SK-N-SH (cell line): ENCODE results near the gene ARRDC2. TPM values are rescaled to one million over a fixed set of nuclear protein-coding genes. Genes with fewer than 3 reads are reported as not detected.
"Not testable (repeated sequence)": the region's sequence is repeated elsewhere in the genome, so short reads cannot be mapped to it uniquely, and the experiment has no call there.

ENCODE experiments used
- CTCF ChIA-PET: fragments of 300-600, 350-600 bp; formaldehyde crosslinking; extraction: SDS; loops from one replicate; lab custom pipeline; 2021; lab: Yijun Ruan, JAX
- POLR2A ChIA-PET: fragments of 350-600 bp; sonication (Branson Sonifier 250); formaldehyde crosslinking; extraction: SDS; loops from one replicate; lab custom pipeline; 2020; ENCODE audit warnings: antibody characterized with exemption, inconsistent platforms; lab: Yijun Ruan, JAX
- DNase-seq: peaks from one replicate; pipeline ENCODE4 v3.0.0; 2012
- H2AFZ ChIP-seq: fragments of 200-600 bp; sonication (generic); 2 replicates; pipeline ENCODE4 v1.8.1; 2016; ENCODE audit warnings: antibody characterized with exemption, mild to moderate bottlenecking, low read depth
- H3F3A ChIP-seq: fragments of 200-600 bp; sonication (generic); replicated peaks from 2 replicates; pipeline ENCODE3; 2016; ENCODE audit warnings: antibody characterized with exemption, mild to moderate bottlenecking; ENCODE audit not compliant: insufficient read depth
- H3K27ac ChIP-seq, 2 experiments: fragments of 200-500 bp in 1 of 2; fragments of 200-600 bp in 1 of 2; sonication (Bioruptor generic) in 1 of 2; sonication (generic), shearing (Covaris generic) in 1 of 2; 2 replicates each; pipeline versions ENCODE4 v1.5.1 to v1.6.1; 2014 to 2016; ENCODE audit warnings: low read depth in 2 of 2, inconsistent platforms in 1 of 2, low read length in 1 of 2, mild to moderate bottlenecking in 1 of 2, mixed read lengths in 1 of 2
- H3K27me3 ChIP-seq: fragments of 200-600 bp; sonication (generic), shearing (Covaris generic); 2 replicates; pipeline ENCODE4 v1.6.1; 2016; ENCODE audit warnings: mixed run types; ENCODE audit not compliant: insufficient read depth
- H3K36me3 ChIP-seq, 2 experiments: fragments of 200-500 bp in 1 of 2; fragments of 200-600 bp in 1 of 2; sonication (Bioruptor generic) in 1 of 2; sonication (generic) in 1 of 2; replicated peaks in 1 of 2; 2 replicates each; pipeline versions ENCODE3 to v1.5.1; 2014 to 2016; ENCODE audit warnings: low read length in 1 of 2, mild to moderate bottlenecking in 1 of 2; ENCODE audit not compliant: insufficient read depth in 2 of 2, control insufficient read depth in 1 of 2
- H3K4me1 ChIP-seq, 2 experiments: fragments of 200-500 bp in 1 of 2; fragments of 200-600 bp in 1 of 2; sonication (Bioruptor generic) in 1 of 2; sonication (generic), shearing (Covaris generic) in 1 of 2; 2 replicates each; pipeline versions ENCODE4 v1.5.1 to v1.6.1; 2014 to 2016; ENCODE audit warnings: low read depth in 1 of 2, low read length in 1 of 2, mixed run types in 1 of 2; ENCODE audit not compliant: insufficient read depth in 2 of 2, control insufficient read depth in 1 of 2
- H3K4me2 ChIP-seq: fragments of 200-600 bp; sonication (generic), shearing (Covaris generic); 2 replicates; pipeline ENCODE4 v1.6.1; 2017; ENCODE audit warnings: mixed run types
- H3K4me3 ChIP-seq, 2 experiments: fragments of 200-500 bp in 1 of 2; fragments of 200-600 bp in 1 of 2; sonication (Bioruptor generic) in 1 of 2; sonication (generic), shearing (Covaris generic) in 1 of 2; 2 replicates each; pipeline versions ENCODE4 v1.5.1 to v1.8.1; 2014 to 2016; ENCODE audit warnings: low read depth in 2 of 2, inconsistent platforms in 1 of 2, low read length in 1 of 2, mild to moderate bottlenecking in 1 of 2, mixed read lengths in 1 of 2, moderate library complexity in 1 of 2
- H3K79me2 ChIP-seq: fragments of 200-600 bp; sonication (generic); 2 replicates; pipeline ENCODE4 v1.8.1; 2017; ENCODE audit warnings: mild to moderate bottlenecking; ENCODE audit not compliant: insufficient read depth
- H3K9ac ChIP-seq: fragments of 200-600 bp; sonication (generic); 2 replicates; pipeline ENCODE4 v1.6.1; 2017; ENCODE audit warnings: mixed run types
- H3K9me2 ChIP-seq: fragments of 200-600 bp; sonication (generic); 2 replicates; pipeline ENCODE4 v1.6.1; 2017; ENCODE audit warnings: mixed run types
- H3K9me3 ChIP-seq: fragments of 200-600 bp; sonication (generic); 2 replicates; pipeline ENCODE4 v1.6.1; 2017; ENCODE audit warnings: mixed run types, mild to moderate bottlenecking, moderate library complexity
- H4K20me1 ChIP-seq: fragments of 200-600 bp; sonication (generic); 2 replicates; pipeline ENCODE4 v1.6.1; 2017; ENCODE audit warnings: mild to moderate bottlenecking, mixed run types; ENCODE audit not compliant: insufficient read depth
- MEF2A ChIP-seq: IDR thresholded peaks from 2 replicates; pipeline ENCODE4 v1.4.0; 2012; ENCODE audit warnings: low read depth, borderline replicate concordance
- YY1 ChIP-seq: IDR thresholded peaks from 2 replicates; pipeline ENCODE4 v1.4.0; 2012; ENCODE audit warnings: low read depth, mild to moderate bottlenecking
- WGBS: methylation state at CpG from one replicate; pipeline ENCODE4 v1.1.6; 2017; ENCODE audit warnings: low lambda C conversion rate; 5-methylcytosine and 5-hydroxymethylcytosine counted together
- polyA plus RNA-seq, 3 experiments: library from polyadenylated mRNA; depleted of rRNA; stranded (reverse); fragments of >200 nt; gene quantifications; 2 replicates each; pipeline ENCODE4 v1.2.3, GENCODE V29; 2012
- TF ChIP-seq, protein P1 (sequence below): IDR thresholded peaks from 2 replicates; pipeline ENCODE4 v1.4.0; 2012; ENCODE audit warnings: low read depth, borderline replicate concordance
- TF ChIP-seq, protein P2 (sequence below): fragments of 150-350 bp; IDR thresholded peaks from 2 replicates; pipeline ENCODE4 v1.6.1; 2016; ENCODE audit warnings: mild to moderate bottlenecking, low read depth, low read length

The ARRDC2 gene
- polyA plus RNA-seq, 1 of the 3 experiments (the other 2 are of a cell fraction), result 5.5 TPM

DNA sequence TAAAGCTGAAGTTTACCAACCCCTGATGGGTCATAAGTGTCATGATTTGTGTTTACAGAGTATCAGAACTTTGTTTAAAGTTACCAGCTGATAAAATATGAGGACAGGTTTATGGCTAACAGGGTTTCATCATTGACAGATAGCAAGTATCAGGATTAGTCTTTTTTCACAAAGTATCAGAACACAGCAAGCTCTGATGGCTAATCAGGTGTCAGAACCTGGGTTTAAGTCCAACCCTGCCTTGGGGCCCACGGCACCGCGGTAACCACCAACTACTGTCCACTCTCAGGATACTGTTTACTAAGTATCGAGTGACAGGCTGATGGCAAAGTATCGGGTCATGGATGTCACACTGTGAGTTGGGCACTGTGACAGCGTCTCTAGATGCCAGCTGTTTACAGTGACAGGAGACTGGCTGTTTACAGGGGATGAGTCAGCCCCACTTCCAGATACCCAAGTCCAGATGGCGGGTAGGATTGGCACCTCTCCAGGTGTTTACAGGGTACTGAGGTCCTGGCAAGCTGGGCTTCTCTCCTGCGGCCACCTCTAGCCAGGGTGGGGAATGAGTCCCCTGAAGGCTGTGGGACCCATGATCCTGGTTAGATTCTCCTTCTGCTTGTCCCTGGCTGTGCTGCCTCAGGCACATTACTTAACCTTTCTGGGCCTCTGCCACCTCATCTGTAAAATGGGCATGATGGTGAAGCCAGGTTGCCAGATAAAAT lies 21.8 kb downstream of the ARRDC2 start (continued):
- TF ChIP-seq, protein P1, sequence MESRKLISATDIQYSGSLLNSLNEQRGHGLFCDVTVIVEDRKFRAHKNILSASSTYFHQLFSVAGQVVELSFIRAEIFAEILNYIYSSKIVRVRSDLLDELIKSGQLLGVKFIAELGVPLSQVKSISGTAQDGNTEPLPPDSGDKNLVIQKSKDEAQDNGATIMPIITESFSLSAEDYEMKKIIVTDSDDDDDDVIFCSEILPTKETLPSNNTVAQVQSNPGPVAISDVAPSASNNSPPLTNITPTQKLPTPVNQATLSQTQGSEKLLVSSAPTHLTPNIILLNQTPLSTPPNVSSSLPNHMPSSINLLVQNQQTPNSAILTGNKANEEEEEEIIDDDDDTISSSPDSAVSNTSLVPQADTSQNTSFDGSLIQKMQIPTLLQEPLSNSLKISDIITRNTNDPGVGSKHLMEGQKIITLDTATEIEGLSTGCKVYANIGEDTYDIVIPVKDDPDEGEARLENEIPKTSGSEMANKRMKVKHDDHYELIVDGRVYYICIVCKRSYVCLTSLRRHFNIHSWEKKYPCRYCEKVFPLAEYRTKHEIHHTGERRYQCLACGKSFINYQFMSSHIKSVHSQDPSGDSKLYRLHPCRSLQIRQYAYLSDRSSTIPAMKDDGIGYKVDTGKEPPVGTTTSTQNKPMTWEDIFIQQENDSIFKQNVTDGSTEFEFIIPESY, result no peak
- TF ChIP-seq, protein P2, sequence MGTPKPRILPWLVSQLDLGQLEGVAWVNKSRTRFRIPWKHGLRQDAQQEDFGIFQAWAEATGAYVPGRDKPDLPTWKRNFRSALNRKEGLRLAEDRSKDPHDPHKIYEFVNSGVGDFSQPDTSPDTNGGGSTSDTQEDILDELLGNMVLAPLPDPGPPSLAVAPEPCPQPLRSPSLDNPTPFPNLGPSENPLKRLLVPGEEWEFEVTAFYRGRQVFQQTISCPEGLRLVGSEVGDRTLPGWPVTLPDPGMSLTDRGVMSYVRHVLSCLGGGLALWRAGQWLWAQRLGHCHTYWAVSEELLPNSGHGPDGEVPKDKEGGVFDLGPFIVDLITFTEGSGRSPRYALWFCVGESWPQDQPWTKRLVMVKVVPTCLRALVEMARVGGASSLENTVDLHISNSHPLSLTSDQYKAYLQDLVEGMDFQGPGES, result no peak

DNA sequence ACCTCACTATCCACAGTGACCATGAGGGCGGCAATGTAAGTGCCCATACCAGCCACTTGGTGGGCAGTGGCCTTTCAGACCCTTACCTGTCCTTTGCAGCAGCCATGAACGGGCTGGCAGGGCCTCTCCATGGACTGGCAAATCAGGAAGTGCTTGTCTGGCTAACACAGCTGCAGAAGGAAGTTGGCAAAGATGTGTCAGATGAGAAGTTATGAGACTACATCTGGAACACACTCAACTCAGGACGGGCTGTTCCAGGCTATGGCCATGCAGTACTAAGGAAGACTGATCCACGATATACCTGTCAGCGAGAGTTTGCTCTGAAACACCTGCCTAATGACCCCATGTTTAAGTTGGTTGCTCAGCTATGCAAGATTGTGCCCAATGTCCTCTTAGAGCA lies 23.4 kb downstream of the ARRDC2 start:
- H3K36me3 ChIP-seq, H3F3A ChIP-seq, H3K9ac ChIP-seq, H2AFZ ChIP-seq, H4K20me1 ChIP-seq, DNase-seq, H3K9me2 ChIP-seq, H3K27ac ChIP-seq, H3K4me2 ChIP-seq, H3K4me3 ChIP-seq, H3K27me3 ChIP-seq, H3K9me3 ChIP-seq, POLR2A ChIA-PET, H3K79me2 ChIP-seq, H3K4me1 ChIP-seq: not testable (repeated sequence)
- 95% methylated on average over 4 of the region's 5 CpGs for WGBS
- CTCF ChIA-PET, result interaction anchor here (0.6 to 1.3 kb wide), 3 partner anchors 21 to 25 kb away, joined by 3 read pairs; no protein-coding TSS in a partner anchor

DNA sequence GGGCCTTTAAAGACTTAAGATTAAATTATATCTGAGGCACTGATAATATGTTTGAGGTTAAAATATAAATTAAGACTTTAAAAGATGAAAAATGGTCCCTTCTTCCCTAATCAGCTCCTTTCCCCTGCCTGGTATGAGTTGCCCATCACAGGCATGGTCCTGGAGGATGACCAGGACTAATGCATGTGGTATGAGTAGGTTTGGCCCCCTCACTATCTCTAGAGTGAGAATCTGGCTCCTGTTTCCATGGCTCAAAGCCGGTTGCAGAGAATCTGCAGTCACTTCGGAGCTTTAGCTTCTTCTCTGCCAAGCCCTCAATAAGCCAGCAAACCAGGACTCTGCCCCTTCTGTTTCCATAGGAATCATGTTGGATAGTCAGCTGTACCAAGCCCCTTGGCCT lies 24.1 kb downstream of the ARRDC2 start:
- H3K79me2 ChIP-seq, result not testable (repeated sequence)
- CTCF ChIA-PET, result interaction anchor here (0.6 to 1.3 kb wide), 2 partner anchors 21 to 25 kb away, joined by 3 read pairs; no protein-coding TSS in a partner anchor

DNA sequence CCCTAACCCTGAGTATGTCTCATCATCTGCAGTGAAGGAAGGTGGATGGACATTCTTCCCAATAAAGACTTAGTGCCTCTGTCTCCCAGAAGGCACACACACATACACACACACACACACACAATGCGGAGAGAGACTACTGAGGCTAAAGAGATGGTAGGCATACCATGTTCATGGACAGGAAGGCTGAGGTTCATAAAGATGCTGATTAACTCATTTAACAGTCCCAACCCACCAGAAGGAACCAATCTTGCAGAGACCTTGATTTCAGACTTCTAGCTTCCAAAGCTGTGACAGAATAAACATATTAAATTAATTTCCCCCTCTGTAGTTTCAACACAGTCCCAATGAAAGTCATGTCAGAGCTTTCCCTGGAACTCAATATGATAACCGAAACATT lies 33.1 kb downstream of the ARRDC2 start:
- Histone ChIP-seq H3K9me2 (no peaks in the 10 kb centered on the region), H2AFZ (no peak overlapping the region), H4K20me1 (no peaks in the 10 kb centered on the region), H3K4me2 (no peak overlapping the region), H3K27me3 (peaks cover 8% of the 10 kb centered on the region; the same call in 1 of the 2 replicates), H3K9me3 (no peaks in the 10 kb centered on the region), H3K9ac (no peak overlapping the region), H3K79me2 (no peaks in the 10 kb centered on the region), H3K4me3 (no peak overlapping the region), H3K27ac (no peak overlapping the region), H3K4me1 (no peaks in the 10 kb centered on the region; a peak in 1 of 4 replicates), H3F3A (peaks cover 3% of the 10 kb centered on the region), H3K36me3 (no peaks in the 10 kb centered on the region)
- WGBS, result 42% methylated on average over 2 of the region's 2 CpGs
- POLR2A ChIA-PET, result no interaction called here
- TF ChIP-seq MEF2A (no peak), YY1 (no peak)
- no peak for DNase-seq
- CTCF ChIA-PET, result interaction anchor here (1.0 to 1.6 kb wide), 3 partner anchors 15 to 120 kb away, joined by 3 to 6 read pairs (median 5); no protein-coding TSS in a partner anchor

More for the DNA sequence above, 24.1 kb downstream of the ARRDC2 start:
- POLR2A ChIA-PET, H3K27me3 ChIP-seq, H3K27ac ChIP-seq, H3F3A ChIP-seq, H3K9me2 ChIP-seq, H3K9me3 ChIP-seq, H3K4me3 ChIP-seq, H3K4me1 ChIP-seq, H3K36me3 ChIP-seq, H4K20me1 ChIP-seq, H3K9ac ChIP-seq, H2AFZ ChIP-seq, H3K4me2 ChIP-seq, DNase-seq: not testable (repeated sequence)
- WGBS, result 59% methylated on average over 2 of the region's 2 CpGs
